ENCODE data around the gene NGRN. TPM values are rescaled to one million over a fixed set of nuclear protein-coding genes. Genes with fewer than 3 reads are reported as not detected.
A peak's percentile ranks its signal among the peaks of the same experiment; 100 is the strongest.

NGRN gene, protein sequence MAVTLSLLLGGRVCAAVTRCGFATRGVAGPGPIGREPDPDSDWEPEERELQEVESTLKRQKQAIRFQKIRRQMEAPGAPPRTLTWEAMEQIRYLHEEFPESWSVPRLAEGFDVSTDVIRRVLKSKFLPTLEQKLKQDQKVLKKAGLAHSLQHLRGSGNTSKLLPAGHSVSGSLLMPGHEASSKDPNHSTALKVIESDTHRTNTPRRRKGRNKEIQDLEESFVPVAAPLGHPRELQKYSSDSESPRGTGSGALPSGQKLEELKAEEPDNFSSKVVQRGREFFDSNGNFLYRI
- polyA plus RNA-seq (ENCODE audit: insufficient read length in 3 of 3) = 100 to 1,000 TPM; 112 to 132 (median 113) TPM
- long read RNA-seq, donor 1, full-length matches to known transcripts = 111 of 111 reads
- long read RNA-seq, donor 1, partial matches to known transcripts = 0 of 111 reads
- long read RNA-seq, donor 1, other reads (novel, unspliced or antisense) = 0 of 111 reads
- long read RNA-seq, donor 2, full-length matches to known transcripts = 159 of 159 reads
- long read RNA-seq, donor 2, partial matches to known transcripts = 0 of 159 reads
- long read RNA-seq, donor 2, other reads (novel, unspliced or antisense) = 0 of 159 reads
- long read RNA-seq, donor 3, full-length matches to known transcripts = 132 of 132 reads
- long read RNA-seq, donor 3, partial matches to known transcripts = 0 of 132 reads
- long read RNA-seq, donor 3, other reads (novel, unspliced or antisense) = 0 of 132 reads
- long read RNA-seq, donor 4, full-length matches to known transcripts = 161 of 161 reads
- long read RNA-seq, donor 4, partial matches to known transcripts = 0 of 161 reads
- long read RNA-seq, donor 4, other reads (novel, unspliced or antisense) = 0 of 161 reads
- long read RNA-seq, donor 5, full-length matches to known transcripts = 73 of 73 reads
- long read RNA-seq, donor 5, partial matches to known transcripts = 0 of 73 reads
- long read RNA-seq, donor 5, other reads (novel, unspliced or antisense) = 0 of 73 reads
- long read RNA-seq, donor 6, full-length matches to known transcripts = 107 of 107 reads
- long read RNA-seq, donor 6, partial matches to known transcripts = 0 of 107 reads
- long read RNA-seq, donor 6, other reads (novel, unspliced or antisense) = 0 of 107 reads
- long read RNA-seq, donor 7, full-length matches to known transcripts = 127 of 127 reads
- long read RNA-seq, donor 7, partial matches to known transcripts = 0 of 127 reads
- long read RNA-seq, donor 7, other reads (novel, unspliced or antisense) = 0 of 127 reads
- long read RNA-seq, donor 8, full-length matches to known transcripts = 58 of 58 reads
- long read RNA-seq, donor 8, partial matches to known transcripts = 0 of 58 reads
- long read RNA-seq, donor 8, other reads (novel, unspliced or antisense) = 0 of 58 reads
- long read RNA-seq, donor 9, full-length matches to known transcripts = 170 of 170 reads
- long read RNA-seq, donor 9, partial matches to known transcripts = 0 of 170 reads
- long read RNA-seq, donor 9, other reads (novel, unspliced or antisense) = 0 of 170 reads
- long read RNA-seq, donor 10, full-length matches to known transcripts = 112 of 112 reads
- long read RNA-seq, donor 10, partial matches to known transcripts = 0 of 112 reads
- long read RNA-seq, donor 10, other reads (novel, unspliced or antisense) = 0 of 112 reads
- long read RNA-seq, donor 11, full-length matches to known transcripts = 72 of 72 reads
- long read RNA-seq, donor 11, partial matches to known transcripts = 0 of 72 reads
- long read RNA-seq, donor 11, other reads (novel, unspliced or antisense) = 0 of 72 reads
- long read RNA-seq, donor 12, full-length matches to known transcripts = 175 of 175 reads
- long read RNA-seq, donor 12, partial matches to known transcripts = 0 of 175 reads
- long read RNA-seq, donor 12, other reads (novel, unspliced or antisense) = 0 of 175 reads
- long read RNA-seq, donor 13, full-length matches to known transcripts = 47 of 47 reads
- long read RNA-seq, donor 13, partial matches to known transcripts = 0 of 47 reads
- long read RNA-seq, donor 13, other reads (novel, unspliced or antisense) = 0 of 47 reads
- long read RNA-seq, donor 14 = 0 reads
- long read RNA-seq, donor 15 = 0 reads
- long read RNA-seq, donor 16, full-length matches to known transcripts = 145 of 145 reads
- long read RNA-seq, donor 16, partial matches to known transcripts = 0 of 145 reads
- long read RNA-seq, donor 16, other reads (novel, unspliced or antisense) = 0 of 145 reads

DNA sequence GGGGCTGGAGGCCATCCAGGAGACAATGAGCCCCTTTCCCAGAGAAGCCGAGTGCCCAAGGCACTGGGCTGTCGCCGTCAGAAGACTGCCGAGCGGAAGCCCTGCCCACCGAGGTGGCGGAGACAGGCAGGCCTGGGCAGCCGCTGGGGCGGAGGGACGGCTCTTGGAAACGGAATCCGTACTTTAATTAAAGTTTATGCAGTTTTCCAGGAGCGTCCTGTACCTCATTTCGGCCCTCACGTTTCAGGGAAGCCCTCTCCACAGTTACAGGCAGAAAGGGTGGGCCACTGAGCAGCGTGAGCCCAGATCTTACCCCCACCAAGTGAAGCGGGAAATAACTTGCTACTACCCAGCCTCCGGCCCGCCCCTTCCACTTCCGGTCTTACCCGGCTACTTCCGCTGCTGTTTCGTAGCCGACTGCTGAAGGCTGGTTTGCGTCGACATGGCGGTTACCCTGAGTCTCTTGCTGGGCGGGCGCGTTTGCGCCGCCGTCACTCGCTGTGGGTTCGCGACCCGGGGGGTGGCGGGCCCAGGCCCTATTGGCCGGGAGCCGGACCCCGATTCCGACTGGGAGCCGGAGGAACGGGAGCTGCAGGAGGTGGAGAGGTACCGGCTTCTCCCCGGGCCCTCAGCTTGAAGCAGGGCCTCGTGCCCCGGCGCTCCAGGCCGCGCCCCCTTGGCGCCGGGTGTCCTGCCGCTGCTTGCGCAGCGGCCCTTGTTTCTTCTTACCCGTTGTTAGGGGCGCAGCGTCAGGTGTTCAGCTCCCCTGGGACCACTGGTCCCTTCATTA is at the start of gene NGRN:
NGRN (plus strand) TSS at position 402 of the 790 bp plus-strand sequence; CDS start at position 443, 41 bp downstream.
- peak; percentile 94 for DNase-seq

GRCh38 chr15:90217671-90218394 is 47.6 kb upstream of the NGRN start:
- no peak for DNase-seq

- DNase-seq = no peak
Measured at GRCh38 chr15:90219421-90220141, 45.9 kb upstream of the NGRN start.

GRCh38 chr15:90221246-90221900 is 44.1 kb upstream of the NGRN start:
- DNase-seq = no peak

DNA sequence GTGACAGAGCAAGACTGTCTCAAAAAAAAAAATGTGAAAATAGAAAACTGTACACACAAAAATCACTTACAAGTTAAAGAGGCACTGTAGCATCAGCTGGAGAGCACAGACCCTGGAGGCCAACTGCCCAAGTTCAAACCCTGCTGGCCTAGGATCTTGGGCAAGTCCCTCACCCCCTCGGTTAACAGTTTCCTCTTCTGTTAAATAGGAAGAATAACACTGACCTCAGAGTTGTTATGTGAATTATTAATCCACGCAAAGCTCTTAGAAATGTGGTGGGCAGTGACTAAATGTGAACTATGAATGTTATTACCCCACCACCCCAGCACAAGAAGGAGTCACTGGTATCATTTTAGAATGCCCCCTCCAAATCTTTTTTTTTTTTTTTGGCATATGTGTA is 42.9 kb upstream of the NGRN start:
- DNase-seq = no peak

DNA sequence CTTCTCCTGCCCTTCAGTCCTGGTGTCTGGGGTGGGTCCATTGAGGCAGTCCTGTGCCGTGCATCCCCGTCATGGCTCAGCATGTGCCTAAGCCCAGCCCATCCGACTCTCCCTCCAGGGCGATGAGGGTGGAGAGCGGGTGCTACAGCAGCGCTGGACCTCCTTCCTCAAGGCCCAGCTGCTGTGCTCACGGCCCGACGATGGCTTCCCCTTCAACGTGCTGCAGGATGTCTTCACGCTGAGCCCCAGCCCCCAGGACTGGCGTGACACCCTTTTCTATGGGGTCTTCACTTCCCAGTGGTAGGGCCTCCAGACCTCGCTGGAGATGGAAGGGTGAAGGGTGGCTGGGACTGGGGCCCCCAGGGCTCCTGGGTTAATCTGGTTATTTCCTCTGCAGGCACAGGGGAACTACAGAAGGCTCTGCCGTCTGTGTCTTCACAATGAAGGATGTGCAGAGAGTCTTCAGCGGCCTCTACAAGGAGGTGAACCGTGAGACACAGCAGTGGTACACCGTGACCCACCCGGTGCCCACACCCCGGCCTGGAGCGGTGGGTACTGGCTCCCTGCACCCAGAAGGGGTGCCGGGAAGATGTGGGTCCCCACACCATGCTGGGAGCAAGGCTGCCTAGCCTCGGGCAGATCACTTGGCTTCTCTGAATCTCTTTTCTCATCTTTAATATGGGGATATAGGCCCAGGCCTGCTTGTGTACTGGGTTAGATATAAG is 41.9 kb upstream of the NGRN start:
- no peak for DNase-seq

DNA sequence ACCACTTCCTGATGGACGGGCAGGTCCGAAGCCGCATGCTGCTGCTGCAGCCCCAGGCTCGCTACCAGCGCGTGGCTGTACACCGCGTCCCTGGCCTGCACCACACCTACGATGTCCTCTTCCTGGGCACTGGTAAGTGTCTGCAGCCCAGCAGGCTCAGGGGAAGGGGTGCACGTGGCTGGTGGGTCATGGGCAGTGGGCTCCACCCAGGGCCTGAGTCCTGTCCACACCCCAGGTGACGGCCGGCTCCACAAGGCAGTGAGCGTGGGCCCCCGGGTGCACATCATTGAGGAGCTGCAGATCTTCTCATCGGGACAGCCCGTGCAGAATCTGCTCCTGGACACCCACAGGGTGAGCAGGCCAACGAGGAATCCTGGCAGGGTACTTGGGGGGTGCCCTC is 40.4 kb upstream of the NGRN start:
- DNase-seq = no peak

DNA sequence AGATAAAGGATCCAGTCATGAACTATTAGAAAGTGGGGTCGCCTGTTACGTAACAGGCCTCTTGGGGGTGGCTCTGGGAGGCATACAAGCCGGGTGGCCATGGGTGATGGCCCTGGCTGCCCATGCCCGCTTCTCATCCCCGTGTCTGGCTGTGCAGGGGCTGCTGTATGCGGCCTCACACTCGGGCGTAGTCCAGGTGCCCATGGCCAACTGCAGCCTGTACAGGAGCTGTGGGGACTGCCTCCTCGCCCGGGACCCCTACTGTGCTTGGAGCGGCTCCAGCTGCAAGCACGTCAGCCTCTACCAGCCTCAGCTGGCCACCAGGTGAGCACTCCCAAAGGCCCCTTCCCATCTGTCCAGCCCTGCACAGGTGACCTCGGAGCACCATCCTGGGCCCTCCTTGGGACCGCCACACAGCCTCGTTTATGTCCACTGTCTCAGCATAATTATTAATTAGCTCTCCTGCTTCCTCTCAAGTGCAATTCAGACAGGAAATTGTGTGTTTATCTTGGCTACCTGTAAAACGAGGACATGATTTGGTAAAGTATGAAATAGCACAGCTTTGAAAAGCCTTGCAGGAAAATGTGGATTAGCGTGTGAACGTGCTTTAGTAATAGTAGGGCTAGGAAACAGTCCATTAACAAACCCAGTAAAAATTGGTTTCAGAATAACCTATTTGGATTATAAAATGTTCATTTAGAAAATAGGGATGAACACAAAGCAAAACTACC is 39.8 kb upstream of the NGRN start:
- DNase-seq = no peak

GRCh38 chr15:90227336-90227735 is 38.1 kb upstream of the NGRN start:
- DNase-seq = no peak

- no peak for DNase-seq
Measured at GRCh38 chr15:90227816-90228772, 37.4 kb upstream of the NGRN start.

- no peak for DNase-seq
Measured at GRCh38 chr15:90228960-90229359, 36.5 kb upstream of the NGRN start.

- DNase-seq = no peak
Measured at GRCh38 chr15:90230071-90230494, 35.4 kb upstream of the NGRN start.

DNA sequence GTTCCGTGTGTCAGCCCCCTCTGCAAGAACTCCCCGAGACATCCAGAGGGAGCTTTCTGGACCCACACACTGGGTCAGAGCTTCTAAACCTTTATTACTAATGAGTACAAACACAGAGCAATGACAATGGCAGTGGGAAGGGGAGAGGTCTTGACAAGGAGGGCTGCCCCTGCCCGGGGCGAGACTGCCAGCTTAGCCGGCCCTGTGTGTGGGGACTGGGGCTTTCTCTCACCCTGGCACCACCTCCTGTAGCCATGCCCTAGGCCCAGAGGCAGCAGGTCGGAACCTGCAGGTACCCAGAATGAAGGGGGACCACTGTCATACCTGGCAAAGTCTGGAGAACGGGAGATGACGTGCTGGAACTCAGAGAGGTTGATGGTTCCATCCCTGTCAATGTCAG is 34.9 kb upstream of the NGRN start:
- DNase-seq = no peak
